Thoracic aorta (tissue), 2 donors: ENCODE measurements around the gene CTSF. TPM values are rescaled to one million over a fixed set of nuclear protein-coding genes. Genes with fewer than 3 reads are reported as not detected.

Experiments
- ATAC-seq: fragments of 150-250 bp; one replicate; pipeline ENCODE4 v1.8.0; 2017; ENCODE audit warnings: low read depth; ENCODE audit not compliant: insufficient number of reproducible peaks, low FRiP score
- DNase-seq: peaks from one replicate; pipeline ENCODE4 v3.0.0-alpha.2; 2020; ENCODE audit warnings: low spot score
- H3K27ac ChIP-seq, 2 donors: fragments of 200-600 bp; sonication (generic); 1 replicate in 1 of 2; 2 replicates in 1 of 2; pipeline ENCODE4 v1.5.1; 2016; ENCODE audit warnings: mild to moderate bottlenecking in 2 of 2, moderate library complexity in 2 of 2
- H3K27me3 ChIP-seq: fragments of 200-600 bp; sonication (generic); replicated peaks from 2 replicates; pipeline ENCODE4 v1.6.0; 2016; ENCODE audit warnings: mild to moderate bottlenecking; ENCODE audit not compliant: insufficient read depth
- H3K36me3 ChIP-seq: fragments of 200-600 bp; sonication (generic); one replicate; pipeline ENCODE4 v1.5.1; 2016
- H3K4me1 ChIP-seq, 2 donors: fragments of 200-600 bp; sonication (generic); 1 replicate in 1 of 2; 2 replicates in 1 of 2; pipeline versions ENCODE4 v1.5.1 to v1.6.0; 2016; ENCODE audit warnings: low read depth in 2 of 2, mild to moderate bottlenecking in 1 of 2; ENCODE audit not compliant: control insufficient read depth in 1 of 2
- H3K4me3 ChIP-seq: fragments of 200-600 bp; sonication (generic); 2 replicates; pipeline ENCODE4 v1.5.1; 2016; ENCODE audit warnings: mild to moderate bottlenecking
- H3K9me3 ChIP-seq: fragments of 200-600 bp; sonication (generic); 2 replicates; pipeline ENCODE4 v1.5.1; 2016
- total RNA-seq, 2 donors: library from RNA; depleted of rRNA; stranded (reverse); fragments of >200 nt; gene quantifications; one replicate each; pipeline versions ENCODE4 v1.1.0 to v1.2.3, GENCODE V29; 2016
- TF ChIP-seq, protein P1 (sequence below): fragments of 200-600 bp; sonication (generic); IDR thresholded peaks from one replicate; pipeline ENCODE4 v1.5.1; 2019; ENCODE audit warnings: antibody characterized with exemption

The CTSF gene
- total RNA-seq, 2 donors from 2014 or later = 122 to 195 TPM

DNA sequence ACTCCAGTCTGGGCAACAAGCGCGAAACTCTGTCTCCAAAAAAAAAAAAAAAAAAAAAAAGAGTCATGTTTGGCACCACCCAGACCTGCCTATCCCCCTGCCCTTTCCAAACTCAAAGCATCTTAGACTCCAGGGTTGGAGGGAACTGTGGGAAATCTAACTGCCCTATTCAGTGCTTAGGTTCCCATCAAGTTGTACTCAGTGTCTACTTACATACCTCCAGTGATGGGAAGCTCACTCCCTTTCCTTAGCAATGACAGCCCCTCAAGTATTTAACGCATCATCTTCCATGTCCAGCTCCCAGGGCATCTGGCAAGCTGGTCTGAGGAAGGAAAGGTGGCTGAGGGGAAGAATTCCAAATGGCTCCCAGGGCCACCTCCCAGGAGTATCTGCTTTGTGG, 18.7 kb downstream of the CTSF start:
- no peak for ATAC-seq
- H3K4me1 ChIP-seq = peaks cover 12 to 16% of the 10 kb centered on the region in 2 donors
- H3K36me3 ChIP-seq = no peaks in the 10 kb centered on the region
- TF ChIP-seq, protein P1, sequence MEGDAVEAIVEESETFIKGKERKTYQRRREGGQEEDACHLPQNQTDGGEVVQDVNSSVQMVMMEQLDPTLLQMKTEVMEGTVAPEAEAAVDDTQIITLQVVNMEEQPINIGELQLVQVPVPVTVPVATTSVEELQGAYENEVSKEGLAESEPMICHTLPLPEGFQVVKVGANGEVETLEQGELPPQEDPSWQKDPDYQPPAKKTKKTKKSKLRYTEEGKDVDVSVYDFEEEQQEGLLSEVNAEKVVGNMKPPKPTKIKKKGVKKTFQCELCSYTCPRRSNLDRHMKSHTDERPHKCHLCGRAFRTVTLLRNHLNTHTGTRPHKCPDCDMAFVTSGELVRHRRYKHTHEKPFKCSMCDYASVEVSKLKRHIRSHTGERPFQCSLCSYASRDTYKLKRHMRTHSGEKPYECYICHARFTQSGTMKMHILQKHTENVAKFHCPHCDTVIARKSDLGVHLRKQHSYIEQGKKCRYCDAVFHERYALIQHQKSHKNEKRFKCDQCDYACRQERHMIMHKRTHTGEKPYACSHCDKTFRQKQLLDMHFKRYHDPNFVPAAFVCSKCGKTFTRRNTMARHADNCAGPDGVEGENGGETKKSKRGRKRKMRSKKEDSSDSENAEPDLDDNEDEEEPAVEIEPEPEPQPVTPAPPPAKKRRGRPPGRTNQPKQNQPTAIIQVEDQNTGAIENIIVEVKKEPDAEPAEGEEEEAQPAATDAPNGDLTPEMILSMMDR = no peak
- DNase-seq = no peak
- H3K27ac ChIP-seq = no peak overlapping the region
- H3K9me3 ChIP-seq = no peaks in the 10 kb centered on the region
- no peak overlapping the region for H3K4me3 ChIP-seq
- no peaks in the 10 kb centered on the region for H3K27me3 ChIP-seq

DNA sequence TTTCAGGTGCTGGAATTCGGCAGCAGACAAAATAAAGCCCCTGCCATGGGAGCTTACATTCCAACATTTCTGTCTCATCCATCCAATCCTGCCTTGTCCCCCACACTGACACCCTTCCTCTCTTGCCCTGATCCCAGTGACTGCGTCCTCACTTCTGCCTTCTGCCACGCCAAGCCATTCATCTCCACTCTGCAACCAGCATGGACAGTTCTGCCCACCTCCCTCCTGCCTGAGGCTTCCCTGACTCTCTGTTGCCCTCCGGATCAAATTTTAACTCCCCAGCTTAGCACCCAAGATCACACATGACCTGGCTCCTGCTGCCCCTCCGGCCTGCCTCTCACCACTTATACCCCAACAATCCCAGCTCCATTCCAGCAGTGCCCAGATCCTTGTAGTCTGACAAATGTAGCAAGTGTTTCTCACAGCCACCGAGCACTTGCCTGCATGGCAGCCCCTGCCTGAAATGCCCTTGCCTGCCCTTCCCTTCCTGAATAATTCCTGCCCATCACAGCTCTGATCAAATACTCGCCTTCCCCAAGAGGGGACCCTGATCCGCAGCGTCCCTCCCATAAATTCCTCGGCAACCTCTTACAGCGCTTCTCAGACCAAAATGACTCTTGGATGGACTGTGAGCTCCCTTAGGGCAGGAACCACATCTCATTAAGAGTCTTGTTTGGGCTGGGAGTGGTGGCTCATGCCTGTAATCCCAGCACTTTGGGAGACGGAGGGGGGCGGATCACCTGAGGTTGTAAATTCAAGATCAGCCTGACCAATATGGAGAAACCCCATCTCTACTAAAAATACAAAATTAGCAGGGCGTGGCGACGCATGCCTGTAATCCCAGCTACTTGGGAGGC, 19.4 kb downstream of the CTSF start:
- Histone ChIP-seq H3K4me1 (peaks cover 12 to 17% of the 10 kb centered on the region in 2 donors), H3K27me3 (no peaks in the 10 kb centered on the region), H3K27ac (no peak overlapping the region), H3K9me3 (no peaks in the 10 kb centered on the region), H3K36me3 (no peaks in the 10 kb centered on the region), H3K4me3 (no peak overlapping the region)
- TF ChIP-seq, protein P1 = no peak
- ATAC-seq (no peak), DNase-seq (no peak)

GRCh38 chr11:66548041-66548440, 20.4 kb downstream of the CTSF start:
- Histone ChIP-seq H3K36me3 (no peaks in the 10 kb centered on the region), H3K4me3 (no peak overlapping the region), H3K27me3 (no peaks in the 10 kb centered on the region), H3K9me3 (no peaks in the 10 kb centered on the region), H3K27ac (no peak overlapping the region), H3K4me1 (peaks cover 15 to 17% of the 10 kb centered on the region in 2 donors)
- ATAC-seq (no peak), DNase-seq (no peak)
- TF ChIP-seq, protein P1 = no peak

DNA sequence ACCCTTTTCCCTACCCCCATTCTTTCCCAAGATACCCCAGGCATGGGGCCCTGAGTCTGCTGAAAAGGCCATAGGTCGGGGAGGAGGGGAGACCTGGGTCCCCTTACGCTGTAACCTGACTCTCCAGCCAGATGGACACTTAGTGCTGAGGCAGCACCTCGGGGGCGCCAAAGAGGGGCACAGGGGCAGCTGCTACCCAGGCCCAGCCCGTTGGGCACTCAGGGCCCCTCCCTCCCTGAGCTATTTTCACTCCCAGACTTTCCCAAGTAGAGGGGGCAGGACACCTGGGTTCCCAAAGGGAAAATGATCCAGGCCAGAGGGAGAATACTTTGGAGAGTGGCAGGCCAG, 20.8 kb downstream of the CTSF start:
- H3K27me3 ChIP-seq = no peaks in the 10 kb centered on the region

DNA sequence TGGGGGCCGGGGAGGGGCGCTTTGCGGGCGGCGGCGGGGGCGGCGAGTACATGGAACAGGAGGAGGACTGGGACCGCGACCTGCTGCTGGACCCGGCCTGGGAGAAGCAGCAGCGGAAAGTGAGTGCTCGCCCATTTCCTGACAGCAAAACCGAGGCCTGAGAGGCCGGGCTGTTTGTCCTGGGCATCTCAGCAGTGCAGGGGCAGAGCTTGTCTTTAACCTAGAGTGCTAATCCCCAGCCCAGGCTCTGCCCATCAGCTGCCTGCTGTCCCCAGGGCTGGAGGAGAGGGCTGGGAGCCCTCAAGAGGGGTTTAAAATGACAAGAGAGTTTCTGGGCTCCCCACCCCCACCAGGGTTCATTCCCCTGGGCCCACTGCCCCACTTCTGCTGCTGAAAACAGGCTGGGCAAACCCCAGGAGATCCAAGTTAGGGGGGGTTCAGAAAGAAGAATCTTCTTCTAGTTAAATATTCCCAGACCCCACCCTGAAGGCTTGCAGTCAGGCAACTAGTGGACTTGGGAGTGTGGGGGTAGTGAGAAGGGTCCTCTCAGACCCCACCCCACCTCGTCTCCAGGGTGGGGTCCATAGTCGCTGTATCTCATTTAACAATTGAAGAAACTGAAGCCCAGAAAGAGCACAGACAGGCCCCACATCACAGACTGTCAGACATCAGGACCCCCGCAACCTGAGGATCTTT, 21.3 kb downstream of the CTSF start:
- DNase-seq = no peak
- H3K27ac ChIP-seq = no peak overlapping the region
- H3K4me3 ChIP-seq = peak overlapping the region; percentile 99
- H3K9me3 ChIP-seq = no peaks in the 10 kb centered on the region
- H3K36me3 ChIP-seq = no peaks in the 10 kb centered on the region
- peaks cover 15 to 22% of the 10 kb centered on the region in 2 donors for H3K4me1 ChIP-seq
- ATAC-seq = no peak
- TF ChIP-seq, protein P1 = no peak
- no peaks in the 10 kb centered on the region for H3K27me3 ChIP-seq

More for the DNA sequence above, 20.8 kb downstream of the CTSF start:
- H3K36me3 ChIP-seq = no peaks in the 10 kb centered on the region
- no peaks in the 10 kb centered on the region for H3K9me3 ChIP-seq
- H3K4me3 ChIP-seq = no peak overlapping the region
- ATAC-seq (no peak), DNase-seq (no peak)
- no peak overlapping the region for H3K27ac ChIP-seq
- TF ChIP-seq, protein P1 = no peak
- peaks cover 15 to 17% of the 10 kb centered on the region in 2 donors for H3K4me1 ChIP-seq
